ENCODE measurements around the gene TFDP1.

GRCh38 chr13:113559061-113559460, 25.5 kb upstream of the TFDP1 start:
- TF ChIP-seq CTCF (IDR thresholded peaks at IDR 0.05), result no peak
- no peak for TF ChIP-seq POLR2AphosphoS5 (IDR thresholded peaks at IDR 0.05)
- no peak for TF ChIP-seq EP300 (IDR thresholded peaks at IDR 0.05; ENCODE audit: low read depth)
- no peak for TF ChIP-seq POLR2A (IDR thresholded peaks at IDR 0.05)

Data from transverse colon (tissue), 4 donors.